GM18868 (cell line): ENCODE data around the gene RGS13.

Experiments
- ATAC-seq: cut with Tn5 transposase; IDR thresholded peaks from one replicate; pipeline ENCODE4 v1.9.1; 2021; ENCODE audit warnings: mild to moderate bottlenecking, moderate library complexity; ENCODE audit not compliant: unreplicated experiment

The RGS13 gene

GRCh38 chr1:192626366-192627179 is 9.4 kb upstream of the RGS13 start:
- peak; percentile 89 for ATAC-seq

GRCh38 chr1:192627901-192628300 is 8.0 kb upstream of the RGS13 start:
- peak; percentile 51 for ATAC-seq

GRCh38 chr1:192628396-192629057 is 7.4 kb upstream of the RGS13 start:
- ATAC-seq: no peak

- ATAC-seq: no peak
These were observed 6.3 kb upstream of the RGS13 start for GRCh38 chr1:192629612-192630011.

GRCh38 chr1:192630521-192631287 is 5.2 kb upstream of the RGS13 start:
- ATAC-seq: no peak

- no peak for ATAC-seq
These were observed 4.2 kb upstream of the RGS13 start for GRCh38 chr1:192631749-192632148.

GRCh38 chr1:192632188-192632587 is 3.8 kb upstream of the RGS13 start:
- no peak for ATAC-seq

- no peak for ATAC-seq
These were observed 3.1 kb upstream of the RGS13 start for GRCh38 chr1:192632641-192633532.

GRCh38 chr1:192633533-192634253 is 2.3 kb upstream of the RGS13 start:
- ATAC-seq: no peak

GRCh38 chr1:192635041-192635440 is 906 bp upstream of the RGS13 start:
- no peak for ATAC-seq

- peak; percentile 95 for ATAC-seq
These were observed 3.8 kb downstream of the RGS13 start for GRCh38 chr1:192639607-192640368.

GRCh38 chr1:192652159-192652558 is 16.2 kb downstream of the RGS13 start:
- no peak for ATAC-seq

- ATAC-seq: no peak
These were observed 18.2 kb downstream of the RGS13 start for GRCh38 chr1:192654120-192654519.

- peak; percentile 38 for ATAC-seq
These were observed 18.8 kb downstream of the RGS13 start for GRCh38 chr1:192654591-192655251.

GRCh38 chr1:192657760-192658159 is 21.8 kb downstream of the RGS13 start:
- ATAC-seq: no peak

- no peak for ATAC-seq
These were observed 22.3 kb downstream of the RGS13 start for GRCh38 chr1:192658255-192658654.

GRCh38 chr1:192660613-192661012 is 24.7 kb downstream of the RGS13 start:
- no peak for ATAC-seq

GRCh38 chr1:192668409-192668983 is 32.5 kb downstream of the RGS13 start:
- no peak for ATAC-seq
